HG02840 (cell line): ENCODE data around the gene STX1B.

Source experiments
- ATAC-seq: cut with Tn5 transposase; IDR thresholded peaks from one replicate; pipeline ENCODE4 v1.9.1; 2021; ENCODE audit warnings: mild to moderate bottlenecking, moderate library complexity, moderate number of reproducible peaks; ENCODE audit not compliant: unreplicated experiment, low FRiP score

Gene STX1B

DNA sequence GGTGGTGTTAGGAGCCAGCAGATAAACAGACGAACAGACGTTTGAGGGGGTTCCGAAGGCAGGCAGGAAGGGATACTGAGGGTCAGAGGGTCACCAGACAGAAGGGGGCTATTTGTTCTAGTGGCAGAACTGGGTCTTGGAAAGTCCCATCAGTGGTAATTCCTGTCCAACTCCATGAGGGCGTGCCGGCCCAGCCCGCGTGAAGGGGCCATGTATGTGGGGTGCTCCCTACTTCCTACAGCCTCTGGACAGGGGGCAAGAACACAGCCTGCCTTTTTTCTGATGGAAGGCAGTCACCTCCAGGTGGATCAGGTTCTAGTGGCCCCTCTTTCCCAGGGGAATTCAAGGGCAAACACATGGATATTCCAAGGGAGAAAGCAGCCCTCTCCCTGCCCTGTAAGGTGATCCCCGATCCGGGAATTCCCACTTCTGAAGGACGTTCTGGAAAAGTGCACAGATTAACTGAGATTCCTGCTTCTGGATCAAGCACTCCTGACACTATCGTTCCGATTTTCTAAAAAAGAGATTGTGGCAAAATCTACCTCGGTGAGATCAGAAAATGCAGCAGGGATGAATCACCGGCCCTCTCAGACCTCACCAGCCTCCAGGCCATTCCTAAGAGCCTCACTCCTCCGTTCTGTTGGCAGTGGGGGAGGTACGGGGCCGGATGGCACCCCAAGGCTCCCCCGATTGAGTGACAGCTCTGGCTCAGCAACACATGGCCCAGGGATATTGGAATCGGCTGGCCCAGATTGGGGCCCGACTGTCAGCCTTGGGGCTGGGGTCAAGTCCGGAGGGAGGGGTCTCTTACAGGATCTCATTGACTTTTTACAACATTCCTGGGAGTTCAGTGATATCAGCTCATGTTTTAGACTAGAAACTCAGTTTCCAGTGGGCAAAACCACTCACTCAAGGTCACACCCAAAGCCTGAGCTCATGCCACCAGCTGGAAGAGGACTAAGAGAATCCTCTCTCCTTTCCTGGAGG lies 12.4 kb downstream of the STX1B start:
- no peak for ATAC-seq

DNA sequence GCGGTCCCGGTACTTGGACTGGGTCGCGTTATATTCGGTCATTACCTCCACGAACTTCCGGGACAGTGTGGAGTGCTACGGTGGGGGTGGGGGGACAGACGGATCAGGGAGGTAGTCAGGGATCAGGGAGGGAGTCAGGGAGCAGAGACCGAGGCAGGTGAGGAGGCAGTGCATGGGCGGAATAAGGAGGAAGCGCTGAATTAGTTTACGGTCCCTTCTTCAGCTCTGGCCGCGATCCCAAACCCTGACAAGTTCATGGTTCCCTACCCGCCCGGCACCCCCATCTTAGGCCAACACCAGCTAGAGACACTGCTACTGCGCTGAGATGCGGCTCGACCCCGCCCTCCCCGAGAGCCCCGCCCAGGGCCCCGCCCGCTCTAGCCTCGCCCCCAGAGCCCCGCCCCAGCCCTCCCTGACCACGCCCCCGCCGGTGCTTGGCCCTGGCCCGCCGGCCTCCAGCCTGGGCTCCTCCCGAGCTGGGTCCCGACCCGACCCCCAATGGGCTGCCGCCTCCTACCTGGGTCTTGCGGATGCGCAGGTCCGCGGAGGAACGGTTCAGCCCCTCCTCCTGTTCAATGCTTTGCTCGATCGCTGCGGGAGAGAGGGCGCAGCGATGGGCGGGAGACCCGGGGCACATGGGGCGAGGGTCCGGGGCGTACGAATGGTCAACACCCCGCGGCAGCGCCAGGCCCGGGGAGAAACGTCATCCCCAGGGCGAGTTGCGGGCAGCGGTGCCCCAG lies 13.3 kb downstream of the STX1B start:
- ATAC-seq: peak; percentile 57

DNA sequence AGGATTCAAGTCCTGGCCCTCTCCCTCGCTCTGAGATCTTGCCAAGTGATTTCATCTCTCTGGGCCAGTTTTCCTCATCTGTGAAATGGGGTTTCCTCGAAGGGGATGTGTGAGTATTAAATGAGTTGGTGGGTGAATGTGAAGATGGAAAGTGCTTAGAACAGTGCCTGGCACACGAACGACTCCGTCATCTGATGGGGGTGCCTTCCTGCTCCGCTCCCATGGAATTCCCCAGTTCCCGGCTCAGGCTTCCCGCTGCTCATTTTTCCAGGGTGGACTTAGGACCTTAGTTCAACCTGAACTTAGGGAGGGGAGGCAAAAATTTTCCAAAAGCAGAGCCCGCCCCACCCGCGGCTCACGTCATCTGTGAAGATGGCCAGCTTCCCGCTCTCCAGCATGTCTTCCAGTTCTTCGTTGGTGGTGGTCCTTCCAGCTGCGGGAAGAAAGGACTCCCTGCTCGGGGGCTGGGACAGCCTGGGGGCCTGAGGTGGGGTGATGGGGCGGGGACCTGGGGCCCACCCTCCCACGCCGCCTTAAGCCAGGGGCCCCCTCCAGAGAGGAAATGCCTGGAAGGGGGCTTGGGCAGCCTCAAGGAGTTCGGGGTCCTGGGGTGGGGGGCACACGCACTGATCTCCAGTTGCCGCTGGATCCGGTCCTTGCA lies 14.0 kb downstream of the STX1B start:
- no peak for ATAC-seq

DNA sequence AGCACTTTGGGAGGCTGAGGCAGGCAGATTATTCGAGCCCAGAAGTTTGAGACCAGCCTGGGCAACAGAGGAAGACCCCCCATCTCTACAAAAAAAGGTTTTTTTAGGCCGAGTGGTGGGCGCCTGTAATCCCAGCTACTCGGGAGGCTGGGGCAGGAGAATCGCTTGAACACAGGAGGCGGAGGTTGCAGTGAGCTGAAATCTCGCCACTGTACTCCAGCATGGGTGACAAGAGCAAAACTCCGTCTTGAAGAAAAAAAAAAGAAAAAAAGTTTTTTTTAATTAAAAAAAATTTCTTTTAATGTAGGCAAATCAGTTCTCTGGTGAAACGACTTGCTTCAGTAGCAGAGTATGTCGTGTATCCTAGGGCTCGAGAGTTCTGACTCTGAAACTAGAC lies 14.5 kb downstream of the STX1B start:
- no peak for ATAC-seq

DNA sequence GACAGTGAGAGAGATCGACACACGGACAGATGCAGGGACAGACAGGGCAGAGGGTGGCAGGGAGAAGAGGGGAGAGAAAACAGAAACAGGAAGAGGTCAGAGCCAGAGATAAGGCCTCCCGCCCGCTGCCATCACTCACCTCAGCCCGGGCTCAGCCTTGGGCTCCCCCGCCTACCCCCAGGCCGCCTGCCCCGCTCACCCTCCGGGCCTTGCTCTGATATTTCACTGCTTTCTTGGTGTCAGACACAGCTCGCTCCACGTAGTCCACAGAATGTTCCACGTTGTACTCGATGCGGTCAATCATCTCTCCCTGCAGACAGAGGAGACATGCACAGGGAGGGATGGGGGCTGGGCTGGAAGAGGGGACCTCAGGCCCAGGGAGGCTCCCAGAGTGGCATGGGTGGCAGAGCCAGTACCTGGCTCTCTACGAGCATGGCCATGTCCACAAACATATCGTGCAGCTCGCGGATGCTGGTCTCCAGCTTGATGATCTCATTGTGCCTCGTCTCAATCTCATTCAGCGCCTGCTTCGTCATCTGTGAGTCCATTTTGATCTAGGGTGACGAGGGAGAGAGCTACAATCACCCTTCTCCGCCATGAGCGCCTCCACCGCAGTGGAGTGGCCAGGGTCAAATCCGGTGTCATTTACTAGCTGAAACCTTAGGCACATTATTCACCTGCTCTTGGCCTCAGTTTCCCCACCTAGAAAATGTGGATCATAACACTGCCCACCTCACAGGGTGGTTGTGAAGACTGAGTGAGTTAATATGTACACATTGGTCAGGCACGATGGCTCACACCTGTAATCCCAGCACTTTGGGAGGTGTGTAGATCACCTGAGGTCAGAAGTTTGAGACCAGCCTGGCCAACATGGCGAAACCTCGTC lies 17.3 kb downstream of the STX1B start:
- ATAC-seq: no peak

DNA sequence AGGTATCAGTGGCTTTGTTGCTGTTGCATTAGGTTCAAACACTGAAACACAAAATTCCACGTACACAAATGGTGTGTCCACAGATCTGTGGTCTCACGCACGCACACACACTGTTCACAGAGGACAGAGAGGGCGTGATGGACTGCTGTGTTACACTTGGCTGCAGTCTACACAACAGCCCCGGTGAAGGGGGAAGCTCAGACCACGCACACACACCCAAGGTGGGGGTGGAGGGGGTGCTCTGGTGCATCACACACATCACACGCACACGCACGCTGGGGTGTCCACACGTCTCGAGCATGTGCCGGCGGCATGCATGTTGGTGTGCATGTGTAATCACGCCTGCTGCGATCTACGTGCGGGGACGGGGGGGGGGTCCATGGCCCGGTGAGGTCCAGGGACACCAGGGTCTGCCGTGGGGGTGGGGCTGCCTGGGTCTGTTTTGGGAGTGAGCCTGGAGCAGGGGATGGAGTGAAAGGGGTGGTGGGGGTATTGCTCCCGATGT lies 18.1 kb downstream of the STX1B start:
- ATAC-seq: no peak

DNA sequence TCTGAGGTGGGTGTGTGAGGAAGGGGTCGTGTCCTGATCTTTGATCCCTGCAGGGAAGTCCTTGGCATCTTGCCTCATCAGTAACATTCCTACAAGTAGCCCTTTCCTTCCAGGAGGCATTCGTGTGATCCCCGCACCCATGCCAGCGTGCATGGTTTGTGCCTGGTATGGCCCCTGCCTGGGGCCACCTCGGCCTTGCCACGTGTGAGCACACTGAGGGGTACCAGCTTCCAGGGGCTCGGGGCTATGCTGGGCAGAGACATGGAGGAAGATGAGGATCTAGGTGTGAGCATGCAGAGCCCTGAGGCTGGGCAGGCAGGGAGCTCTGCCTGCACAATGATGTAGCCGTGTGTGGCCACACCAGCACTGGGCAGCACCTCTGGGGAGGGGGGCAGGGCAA lies 19.4 kb downstream of the STX1B start:
- no peak for ATAC-seq

DNA sequence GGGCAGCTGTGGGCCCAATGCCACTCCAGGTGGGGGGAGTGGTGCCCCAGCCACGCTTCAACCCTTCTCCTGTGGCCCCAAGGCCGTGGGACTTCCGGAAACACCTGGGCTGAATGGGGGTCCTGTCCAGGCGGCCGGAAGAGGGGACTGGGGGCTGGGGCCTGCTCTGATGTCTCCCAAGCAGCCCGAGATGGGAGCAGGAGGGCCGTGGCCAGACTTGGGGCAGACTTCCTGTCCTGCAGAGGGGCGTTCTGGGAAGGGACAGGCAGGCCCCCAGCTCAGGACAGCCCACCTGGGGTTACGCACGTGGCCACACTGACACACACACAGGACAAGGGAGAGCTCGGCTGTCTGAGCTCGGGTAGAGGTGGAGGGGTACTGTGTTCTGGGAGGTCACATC lies 20.3 kb downstream of the STX1B start:
- no peak for ATAC-seq

DNA sequence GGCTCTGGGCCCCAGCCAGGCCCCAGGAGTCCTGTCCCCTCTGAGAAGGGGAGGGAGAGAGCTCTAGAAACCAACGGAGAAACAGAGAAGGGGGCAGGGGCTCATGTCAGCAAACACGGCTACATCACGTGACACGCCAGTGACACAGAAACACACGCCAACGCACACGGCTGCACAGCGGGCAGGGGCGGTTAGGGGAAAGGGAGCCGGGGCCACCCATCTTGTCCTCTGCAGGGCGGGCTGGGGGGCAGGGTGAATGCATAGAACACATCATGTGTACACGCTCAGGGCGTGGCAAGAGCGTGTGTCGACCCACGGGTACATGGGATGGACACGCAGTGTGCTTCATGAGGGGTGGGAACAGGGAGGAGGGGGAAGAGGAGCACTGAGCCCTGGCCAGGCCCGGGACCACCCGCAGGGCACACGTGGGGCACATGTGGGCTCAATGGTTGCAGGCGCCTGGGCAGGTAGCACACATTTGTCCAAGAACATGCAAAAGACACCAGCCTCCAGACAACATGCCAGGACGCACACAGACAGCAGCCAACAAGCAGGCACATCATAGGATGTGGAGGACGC lies 20.9 kb downstream of the STX1B start:
- ATAC-seq: no peak

DNA sequence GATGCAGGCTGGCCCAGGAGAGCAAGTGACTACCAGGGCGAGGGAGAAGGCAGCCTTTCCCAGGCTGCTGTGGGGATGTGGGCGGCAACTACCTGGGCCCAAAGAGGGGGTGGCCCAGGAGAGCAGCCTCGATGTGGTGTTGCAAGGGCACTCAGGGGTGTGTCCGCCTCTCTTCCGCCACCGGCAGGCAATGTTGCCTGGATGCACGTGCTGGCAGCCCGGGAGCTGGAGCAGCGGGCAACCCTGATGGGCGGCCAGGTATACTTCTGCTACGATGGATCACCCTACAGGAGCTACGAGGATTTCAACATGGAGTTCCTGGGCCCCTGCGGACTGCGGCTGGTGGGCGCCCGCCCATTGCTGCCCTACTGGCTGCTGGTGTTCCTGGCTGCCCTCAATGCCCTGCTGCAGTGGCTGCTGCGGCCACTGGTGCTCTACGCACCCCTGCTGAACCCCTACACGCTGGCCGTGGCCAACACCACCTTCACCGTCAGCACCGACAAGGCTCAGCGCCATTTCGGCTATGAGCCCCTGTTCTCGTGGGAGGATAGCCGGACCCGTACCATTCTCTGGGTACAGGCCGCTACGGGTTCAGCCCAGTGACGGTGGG lies 22.8 kb downstream of the STX1B start:
- no peak for ATAC-seq

DNA sequence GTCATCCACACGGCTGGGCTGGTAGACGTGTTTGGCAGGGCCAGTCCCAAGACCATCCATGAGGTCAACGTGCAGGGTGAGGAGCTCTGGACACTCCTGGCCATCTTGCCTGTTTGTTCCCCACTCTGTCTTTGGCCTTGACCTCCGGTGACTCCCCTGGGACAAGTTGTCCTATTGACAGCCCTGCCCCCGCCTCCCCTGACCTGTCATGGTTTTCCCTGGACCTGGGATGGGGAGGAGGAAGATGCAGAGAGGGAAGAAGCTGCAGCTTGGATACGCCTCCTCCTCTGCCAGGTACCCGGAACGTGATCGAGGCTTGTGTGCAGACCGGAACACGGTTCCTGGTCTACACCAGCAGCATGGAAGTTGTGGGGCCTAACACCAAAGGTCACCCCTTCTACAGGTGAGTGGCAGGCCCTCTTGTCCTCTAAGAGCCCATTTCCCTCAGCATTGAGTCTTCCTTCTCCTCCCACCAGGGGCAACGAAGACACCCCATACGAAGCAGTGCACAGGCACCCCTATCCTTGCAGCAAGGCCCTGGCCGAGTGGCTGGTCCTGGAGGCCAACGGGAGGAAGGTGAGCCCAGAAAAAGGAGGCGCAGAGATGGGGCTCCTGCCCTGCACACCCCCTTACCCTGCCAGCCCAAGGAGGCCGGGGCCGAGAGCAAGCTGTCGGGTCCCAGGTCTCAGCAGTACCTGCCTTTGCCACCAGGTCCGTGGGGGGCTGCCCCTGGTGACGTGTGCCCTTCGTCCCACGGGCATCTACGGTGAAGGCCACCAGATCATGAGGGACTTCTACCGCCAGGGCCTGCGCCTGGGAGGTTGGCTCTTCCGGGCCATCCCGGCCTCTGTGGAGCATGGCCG lies 24.1 kb downstream of the STX1B start:
- ATAC-seq: no peak

DNA sequence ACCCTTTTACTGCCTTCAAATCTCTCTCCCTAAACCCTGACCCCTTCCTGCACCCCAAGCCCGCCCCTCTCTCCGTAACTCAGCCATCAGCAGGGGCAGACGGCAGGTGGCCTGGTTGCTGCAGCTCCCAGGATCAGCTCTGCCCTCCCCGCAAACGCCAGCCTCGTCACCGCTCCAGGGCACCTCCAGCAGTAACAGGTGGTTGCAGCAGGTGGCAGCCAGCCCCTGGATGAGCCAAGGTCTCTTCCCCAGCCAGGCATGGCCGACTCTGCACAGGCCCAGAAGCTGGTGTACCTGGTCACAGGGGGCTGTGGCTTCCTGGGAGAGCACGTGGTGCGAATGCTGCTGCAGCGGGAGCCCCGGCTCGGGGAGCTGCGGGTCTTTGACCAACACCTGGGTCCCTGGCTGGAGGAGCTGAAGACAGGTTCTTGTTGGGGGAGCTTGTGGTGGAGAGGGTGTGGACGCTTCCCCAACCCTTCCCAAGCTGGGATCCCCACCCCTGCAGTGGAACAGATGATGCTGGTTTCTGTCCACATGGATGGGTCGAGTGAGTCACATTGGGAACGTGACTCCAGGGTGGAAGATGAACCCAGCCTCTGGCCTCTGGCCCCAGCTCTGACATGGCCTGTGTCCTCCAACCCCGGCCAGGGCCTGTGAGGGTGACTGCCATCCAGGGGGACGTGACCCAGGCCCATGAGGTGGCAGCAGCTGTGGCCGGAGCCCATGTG lies 24.9 kb downstream of the STX1B start:
- no peak for ATAC-seq

DNA sequence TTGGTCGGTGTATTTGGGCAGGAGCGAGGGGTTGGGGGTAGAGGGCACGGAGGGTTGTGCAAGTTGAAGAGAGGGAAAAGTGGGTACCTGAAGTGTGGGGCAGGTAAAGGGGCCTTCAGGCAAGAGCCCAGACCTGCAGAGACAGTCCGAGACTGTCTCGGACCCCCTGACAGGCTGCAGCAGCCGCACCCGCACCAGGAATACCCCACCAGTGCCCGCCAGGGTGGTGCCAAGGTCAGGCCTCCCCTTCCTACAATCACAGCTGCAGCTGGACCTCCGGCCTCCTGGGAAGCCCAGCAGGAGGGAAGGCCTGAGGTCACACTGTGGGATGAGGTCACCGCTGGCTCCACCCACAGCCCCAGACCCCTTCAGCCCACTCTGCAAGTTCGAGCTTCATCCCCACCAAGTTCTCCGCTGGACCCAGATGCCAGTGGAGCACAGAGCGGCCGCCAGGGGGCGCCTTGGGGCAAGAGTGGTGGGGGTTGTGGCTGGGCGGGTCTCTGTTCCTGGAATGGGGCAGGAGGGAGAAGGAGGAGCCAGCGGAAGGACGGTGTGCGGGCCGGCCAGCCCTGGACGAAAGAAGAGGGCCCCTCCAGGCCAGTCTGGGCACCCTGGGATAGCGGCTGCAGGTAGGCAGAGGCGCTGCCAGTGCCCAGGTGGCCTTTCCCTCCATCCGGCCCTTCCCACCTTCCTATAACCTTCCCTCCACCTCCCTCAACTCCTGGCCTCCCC lies 25.6 kb downstream of the STX1B start, which contains the start of gene HSD3B7:
Gene HSD3B7 (plus strand): TSS at position 539 of the 732 bp plus-strand sequence. CDS start 452 bp downstream, outside the sequence.
- no peak for ATAC-seq

DNA sequence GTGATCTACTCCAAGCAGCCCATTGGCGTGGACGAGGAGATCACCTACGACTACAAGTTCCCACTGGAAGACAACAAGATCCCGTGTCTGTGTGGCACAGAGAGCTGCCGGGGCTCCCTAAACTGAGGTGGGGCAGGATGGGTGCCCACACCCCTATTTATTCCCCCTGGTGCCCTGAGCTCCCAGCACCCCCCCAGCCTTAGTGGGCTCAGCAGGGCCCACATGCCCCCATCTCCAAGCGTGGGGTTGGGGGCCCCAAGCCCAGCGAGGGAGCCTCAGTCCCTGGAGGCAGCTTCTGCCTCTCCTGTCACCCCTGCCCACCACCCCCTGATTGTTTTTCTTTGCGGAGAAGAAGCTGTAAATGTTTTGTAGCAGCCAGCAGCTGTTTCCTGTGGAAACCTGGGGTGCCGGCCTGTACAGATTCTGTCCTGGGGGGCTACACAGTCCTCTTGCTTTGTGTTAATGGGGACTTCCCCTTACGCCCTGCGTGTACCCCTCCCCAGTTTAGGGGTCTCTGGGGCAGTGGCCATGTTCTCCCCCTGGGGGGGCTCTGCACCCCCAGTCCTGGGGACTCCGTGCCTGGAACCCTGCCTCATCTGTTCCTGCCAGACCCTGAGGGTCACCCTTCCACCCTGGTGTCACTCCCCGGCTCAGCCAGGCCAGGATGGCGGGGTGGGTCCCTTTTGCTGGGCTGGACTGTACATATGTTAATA lies 26.4 kb downstream of the STX1B start:
- ATAC-seq: no peak

DNA sequence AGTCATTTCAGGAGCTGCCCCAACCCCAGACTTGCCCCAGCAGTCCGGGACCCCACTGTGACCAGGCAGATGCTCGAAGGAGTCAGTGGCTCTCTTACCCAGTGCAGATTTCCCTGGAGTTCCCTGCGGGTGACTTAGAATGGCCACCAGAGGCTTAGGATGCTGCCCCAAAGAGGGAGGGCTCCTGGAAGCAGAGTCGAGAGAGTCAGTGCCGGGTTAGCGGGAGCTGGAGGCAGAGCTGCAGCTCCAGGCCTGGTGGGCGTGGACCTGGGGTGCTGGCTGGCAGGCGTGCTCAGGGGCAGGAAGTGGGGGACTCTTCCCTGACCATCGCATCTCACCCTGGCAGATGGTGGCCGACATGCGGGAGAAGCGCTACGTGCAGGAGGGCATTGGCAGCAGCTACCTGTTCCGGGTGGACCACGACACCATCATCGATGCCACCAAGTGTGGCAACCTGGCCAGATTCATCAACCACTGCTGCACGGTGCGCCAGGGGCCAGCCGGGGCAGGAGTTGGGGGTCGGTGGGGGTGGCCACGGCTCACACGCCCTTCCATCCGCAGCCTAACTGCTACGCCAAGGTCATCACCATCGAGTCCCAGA lies 27.0 kb downstream of the STX1B start:
- ATAC-seq: no peak
